GM20000 (cell line): ENCODE data around the gene DNAH3.

Source experiments
- DNase-seq: peaks from one replicate; pipeline ENCODE4 v3.0.0; 2012; ENCODE audit warnings: low spot score
- CTCF ChIP-seq: IDR thresholded peaks from 2 replicates; pipeline ENCODE4 v1.5.1; 2012; ENCODE audit warnings: mild to moderate bottlenecking, control low read depth; ENCODE audit errors: extremely low read depth, missing control alignments

The DNAH3 gene

GRCh38 chr16:21134053-21134452, 16.6 kb downstream of the DNAH3 start:
- TF ChIP-seq CTCF, result no peak
- no peak for DNase-seq

GRCh38 chr16:21130811-21131210, 19.8 kb downstream of the DNAH3 start:
- no peak for DNase-seq
- TF ChIP-seq CTCF, result no peak

- no peak for TF ChIP-seq CTCF
- no peak for DNase-seq
These were observed 21.7 kb downstream of the DNAH3 start for GRCh38 chr16:21128991-21129390.

GRCh38 chr16:21126518-21126917, 24.1 kb downstream of the DNAH3 start:
- no peak for DNase-seq
- TF ChIP-seq CTCF, result no peak

GRCh38 chr16:21125191-21125590, 25.5 kb downstream of the DNAH3 start:
- no peak for DNase-seq
- no peak for TF ChIP-seq CTCF

- no peak for TF ChIP-seq CTCF
These were observed 29.6 kb downstream of the DNAH3 start for GRCh38 chr16:21120976-21121520.

GRCh38 chr16:21117567-21117966, 33.1 kb downstream of the DNAH3 start:
- no peak for DNase-seq
- no peak for TF ChIP-seq CTCF

More at GRCh38 chr16:21120976-21121520, 29.6 kb downstream of the DNAH3 start:
- DNase-seq, result no peak
